ENCODE data around the gene FAM204A.

The FAM204A gene

DNA sequence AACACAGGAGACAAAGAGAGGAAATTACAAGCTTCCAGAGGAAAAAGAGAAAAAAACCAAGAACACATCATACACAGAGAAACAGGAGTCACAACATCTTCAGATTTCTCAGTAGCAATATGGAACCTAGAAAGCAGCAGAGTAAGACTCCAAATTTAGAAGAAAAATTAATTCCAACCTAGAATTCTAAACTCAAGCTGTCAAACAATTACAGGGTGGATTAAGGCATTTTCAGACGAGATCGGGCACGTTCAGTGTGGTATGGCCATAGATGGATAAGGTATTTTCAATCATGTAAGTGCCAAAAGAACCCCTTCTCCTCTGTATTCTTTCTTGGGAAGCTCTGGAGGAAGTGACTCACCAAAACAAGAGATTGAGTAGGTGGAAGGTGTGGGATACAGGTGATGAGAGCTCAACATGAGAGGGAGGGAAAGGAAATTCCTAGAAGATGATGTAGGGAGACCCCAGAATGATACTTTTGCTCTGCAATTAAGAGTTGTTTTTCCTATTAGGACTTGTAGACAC lies 51.6 kb downstream of the FAM204A start:
- TF ChIP-seq, protein P1, sequence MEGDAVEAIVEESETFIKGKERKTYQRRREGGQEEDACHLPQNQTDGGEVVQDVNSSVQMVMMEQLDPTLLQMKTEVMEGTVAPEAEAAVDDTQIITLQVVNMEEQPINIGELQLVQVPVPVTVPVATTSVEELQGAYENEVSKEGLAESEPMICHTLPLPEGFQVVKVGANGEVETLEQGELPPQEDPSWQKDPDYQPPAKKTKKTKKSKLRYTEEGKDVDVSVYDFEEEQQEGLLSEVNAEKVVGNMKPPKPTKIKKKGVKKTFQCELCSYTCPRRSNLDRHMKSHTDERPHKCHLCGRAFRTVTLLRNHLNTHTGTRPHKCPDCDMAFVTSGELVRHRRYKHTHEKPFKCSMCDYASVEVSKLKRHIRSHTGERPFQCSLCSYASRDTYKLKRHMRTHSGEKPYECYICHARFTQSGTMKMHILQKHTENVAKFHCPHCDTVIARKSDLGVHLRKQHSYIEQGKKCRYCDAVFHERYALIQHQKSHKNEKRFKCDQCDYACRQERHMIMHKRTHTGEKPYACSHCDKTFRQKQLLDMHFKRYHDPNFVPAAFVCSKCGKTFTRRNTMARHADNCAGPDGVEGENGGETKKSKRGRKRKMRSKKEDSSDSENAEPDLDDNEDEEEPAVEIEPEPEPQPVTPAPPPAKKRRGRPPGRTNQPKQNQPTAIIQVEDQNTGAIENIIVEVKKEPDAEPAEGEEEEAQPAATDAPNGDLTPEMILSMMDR (IDR thresholded peaks at IDR 0.05; ENCODE audit: borderline replicate concordance, insufficient read depth, low read depth, low read length) = no peak
- no peak overlapping the region for H3K4me3 ChIP-seq (ENCODE audit: low read depth, low read length)

DNA sequence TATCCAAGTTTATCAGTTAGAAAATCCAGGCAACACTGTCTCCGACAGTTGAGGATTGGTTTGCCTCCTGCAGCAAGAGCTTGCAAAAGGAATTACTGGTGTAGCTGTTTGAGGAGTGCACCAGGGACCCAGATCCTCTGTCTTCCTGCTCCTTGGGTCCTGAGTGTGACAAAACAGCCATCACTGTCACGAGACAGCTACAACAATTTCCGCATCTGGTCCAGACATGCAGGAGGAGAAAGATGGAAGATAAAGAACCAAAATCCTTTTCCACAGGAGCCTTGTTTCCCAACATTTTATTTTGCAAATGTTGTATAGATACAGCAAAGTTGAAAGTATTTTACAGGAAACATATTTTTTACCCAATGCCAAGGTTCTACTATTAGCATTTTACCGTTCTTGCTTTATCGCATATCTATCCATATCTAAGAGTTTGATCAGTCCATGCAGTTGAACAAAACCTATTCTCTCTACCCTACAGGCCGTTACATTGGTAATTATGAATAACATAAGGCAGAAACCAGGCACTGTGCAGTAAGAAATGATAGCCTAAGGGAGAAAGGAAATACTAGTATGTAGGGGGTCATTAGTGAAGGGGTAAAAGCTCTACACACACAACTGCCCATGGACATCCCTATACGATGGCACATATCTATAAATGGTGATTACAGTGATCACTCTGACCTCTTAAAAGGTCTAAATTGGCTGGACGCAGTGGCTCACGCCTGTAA lies 54.9 kb downstream of the FAM204A start:
- TF ChIP-seq, protein P1 (IDR thresholded peaks at IDR 0.05; ENCODE audit: borderline replicate concordance, insufficient read depth, low read depth, low read length) = no peak
- no peak overlapping the region for H3K4me3 ChIP-seq (ENCODE audit: low read depth, low read length)

DNA sequence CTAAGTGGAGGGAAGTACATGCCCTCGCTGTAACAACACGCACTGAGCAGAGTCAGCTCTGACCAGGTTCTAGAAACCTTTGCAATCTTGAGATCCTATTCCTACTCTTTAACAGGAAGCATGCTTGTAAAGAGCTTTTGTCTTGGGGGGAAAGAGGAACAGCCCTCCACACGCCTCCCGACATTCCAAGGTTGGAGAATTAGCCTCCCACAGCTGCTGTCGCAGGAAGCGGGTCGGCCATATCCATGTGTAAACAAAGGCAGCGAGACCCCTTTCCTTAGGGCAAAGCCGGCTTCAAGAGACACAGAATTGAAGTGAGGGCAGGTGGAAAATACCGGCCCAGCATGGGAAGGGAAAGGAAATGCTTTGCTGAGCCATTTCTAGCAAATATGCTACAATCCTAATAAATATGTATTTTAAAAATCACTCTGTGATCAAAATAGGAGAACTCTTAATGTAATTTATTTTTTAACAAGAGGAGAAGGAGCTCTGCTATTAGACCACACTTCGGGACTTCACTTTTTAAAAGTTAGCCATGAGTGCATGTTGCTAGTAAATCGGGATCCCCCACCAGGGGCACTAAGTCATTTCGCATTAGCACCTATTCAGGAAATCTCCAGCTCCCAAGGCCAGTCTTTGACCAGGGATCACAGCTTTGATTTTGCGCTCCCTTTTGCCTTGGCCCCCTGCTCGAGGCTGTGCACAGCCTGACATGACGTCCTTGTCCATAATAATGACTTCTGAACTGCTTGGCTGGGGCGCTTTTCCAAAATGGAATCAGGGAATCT lies 55.9 kb downstream of the FAM204A start:
- no peak overlapping the region for H3K4me3 ChIP-seq (ENCODE audit: low read depth, low read length)
- TF ChIP-seq, protein P1 (IDR thresholded peaks at IDR 0.05; ENCODE audit: borderline replicate concordance, insufficient read depth, low read depth, low read length) = no peak

DNA sequence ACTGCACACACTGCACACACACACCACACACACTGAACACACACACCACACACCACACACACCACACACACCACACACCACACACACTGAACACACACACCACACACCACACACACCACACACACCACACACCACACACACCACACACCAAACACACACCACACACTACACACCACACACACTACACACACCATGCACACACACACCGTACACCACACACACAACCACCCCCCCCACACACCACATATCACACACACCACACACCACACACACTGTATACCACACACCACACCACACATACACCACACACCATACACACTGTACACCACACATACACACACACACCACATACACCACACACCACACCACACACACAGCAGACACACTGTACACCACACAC lies 59.5 kb downstream of the FAM204A start:
- H3K4me3 ChIP-seq (ENCODE audit: low read depth, low read length) = no peak overlapping the region
- TF ChIP-seq, protein P1 (IDR thresholded peaks at IDR 0.05; ENCODE audit: borderline replicate concordance, insufficient read depth, low read depth, low read length) = no peak

DNA sequence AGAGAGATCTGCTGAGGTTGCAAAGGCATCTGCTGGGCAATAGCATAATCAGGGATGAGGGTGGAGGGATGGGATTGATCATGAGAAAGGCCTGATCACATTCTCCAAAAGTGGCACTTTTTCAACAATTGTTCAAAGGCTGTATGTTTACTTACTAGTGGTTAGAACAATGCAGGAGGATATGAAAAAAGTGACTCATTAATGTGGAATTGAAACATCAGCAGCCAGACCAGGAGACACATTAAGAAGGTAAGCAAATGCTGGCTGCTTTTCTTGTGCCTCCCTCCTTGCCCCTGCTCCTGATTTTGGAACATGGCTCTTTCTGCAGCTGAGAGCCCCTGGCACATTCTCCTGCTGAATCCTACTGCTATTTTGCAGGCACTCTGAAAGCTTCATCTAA lies 63.5 kb downstream of the FAM204A start:
- TF ChIP-seq, protein P1 (IDR thresholded peaks at IDR 0.05; ENCODE audit: borderline replicate concordance, insufficient read depth, low read depth, low read length) = no peak
- H3K4me3 ChIP-seq (ENCODE audit: low read depth, low read length) = no peak overlapping the region

DNA sequence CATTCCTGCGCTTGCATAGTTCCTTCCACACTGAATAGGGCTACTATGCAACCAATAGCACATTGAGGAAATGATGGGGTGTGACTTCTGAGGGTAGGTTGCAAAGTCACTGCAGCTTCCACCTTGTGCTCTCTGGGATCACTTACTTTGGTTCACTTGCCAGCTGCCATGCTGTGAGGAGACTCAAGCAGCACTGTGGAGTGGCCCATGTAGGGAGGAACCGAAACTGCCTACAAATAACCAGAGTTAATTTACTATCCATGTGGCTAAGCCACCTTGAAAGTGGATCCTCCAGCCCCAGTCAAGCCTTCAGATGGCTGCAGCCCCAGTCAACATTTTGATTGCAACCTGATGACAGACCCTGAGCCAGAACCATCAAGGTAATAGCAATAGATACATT lies 64.3 kb downstream of the FAM204A start:
- no peak overlapping the region for H3K4me3 ChIP-seq (ENCODE audit: low read depth, low read length)
- TF ChIP-seq, protein P1 (IDR thresholded peaks at IDR 0.05; ENCODE audit: borderline replicate concordance, insufficient read depth, low read depth, low read length) = no peak
